Measurements from ENCODE around the gene PCDHB5. TPM values are rescaled to one million over a fixed set of nuclear protein-coding genes. Genes with fewer than 3 reads are reported as not detected.

PCDHB5 gene
- total RNA-seq, 1 donor from 2014 or later, result 0.51 TPM

Other genes with a start within 250 kb of the PCDHB5 start
- gene PCDHAC1, start 208.9 kb upstream of the PCDHB5 start, total RNA-seq, result 0.13 TPM in 1 of 2 replicates, not detected in the other
- 0.13 TPM in 2 replicates for gene PCDHAC2, start 168.7 kb upstream of the PCDHB5 start, total RNA-seq
- not detected in 2 replicates for gene PCDHB1, start 83.8 kb upstream of the PCDHB5 start, total RNA-seq
- gene PCDHB2, start 40.6 kb upstream of the PCDHB5 start, total RNA-seq, result 0.39 and 1.3 TPM in 2 replicates
- 0.26 and 1.1 TPM in 2 replicates for gene PCDHB3, start 34.7 kb upstream of the PCDHB5 start, total RNA-seq
- gene PCDHB4, start 13.4 kb upstream of the PCDHB5 start, total RNA-seq, result under 0.01 and 0.13 TPM in 2 replicates
- under 0.01 and 0.13 TPM in 2 replicates for gene PCDHB6, start 14.9 kb downstream of the PCDHB5 start, total RNA-seq
- gene PCDHB7, start 37.4 kb downstream of the PCDHB5 start, total RNA-seq, result 0.26 and 1.4 TPM in 2 replicates
- 0.38 and 0.51 TPM in 2 replicates for gene PCDHB8, start 42.6 kb downstream of the PCDHB5 start, total RNA-seq
- gene PCDHB16, start 47.2 kb downstream of the PCDHB5 start, total RNA-seq, result 0.13 and 0.76 TPM in 2 replicates
- gene PCDHB9, start 52.0 kb downstream of the PCDHB5 start, total RNA-seq, result 0.13 and 0.25 TPM in 2 replicates
- gene PCDHB10, start 57.1 kb downstream of the PCDHB5 start, total RNA-seq, result 0.39 and 1.0 TPM in 2 replicates
- 0.13 and 0.89 TPM in 2 replicates for gene PCDHB11, start 64.4 kb downstream of the PCDHB5 start, total RNA-seq
- gene PCDHB12, start 73.5 kb downstream of the PCDHB5 start, total RNA-seq, result 0.26 and 0.76 TPM in 2 replicates
- gene PCDHB13, start 78.7 kb downstream of the PCDHB5 start, total RNA-seq, result 0.51 and 1.9 TPM in 2 replicates
- gene PCDHB14, start 88.1 kb downstream of the PCDHB5 start, total RNA-seq, result 0.51 and 1.3 TPM in 2 replicates
- 0.26 and 0.76 TPM in 2 replicates for gene PCDHB15, start 110.2 kb downstream of the PCDHB5 start, total RNA-seq
- under 0.01 and 0.13 TPM in 2 replicates for gene SLC25A2, start 168.8 kb downstream of the PCDHB5 start, total RNA-seq
- 51.2 and 51.5 TPM in 2 replicates for gene TAF7, start 185.6 kb downstream of the PCDHB5 start, total RNA-seq
- 0.26 and 0.51 TPM in 2 replicates for gene PCDHGA1, start 195.3 kb downstream of the PCDHB5 start, total RNA-seq
- gene PCDHGA2, start 203.6 kb downstream of the PCDHB5 start, total RNA-seq, result 0.39 and 1.1 TPM in 2 replicates
- gene PCDHGA3, start 208.6 kb downstream of the PCDHB5 start, total RNA-seq, result 0.13 and 0.63 TPM in 2 replicates
- 0.39 and 1.1 TPM in 2 replicates for gene PCDHGB1, start 214.9 kb downstream of the PCDHB5 start, total RNA-seq
- gene PCDHGA4, start 219.8 kb downstream of the PCDHB5 start, total RNA-seq, result 0.90 and 2.1 TPM in 2 replicates
- gene PCDHGB2, start 224.8 kb downstream of the PCDHB5 start, total RNA-seq, result 0.64 and 1.9 TPM in 2 replicates
- gene PCDHGA5, start 229.0 kb downstream of the PCDHB5 start, total RNA-seq, result 0.26 and 0.63 TPM in 2 replicates
- 1.9 and 3.8 TPM in 2 replicates for gene PCDHGB3, start 235.0 kb downstream of the PCDHB5 start, total RNA-seq
- 1.2 and 2.4 TPM in 2 replicates for gene PCDHGA6, start 238.7 kb downstream of the PCDHB5 start, total RNA-seq
- 0.64 and 1.5 TPM in 2 replicates for gene PCDHGA7, start 247.5 kb downstream of the PCDHB5 start, total RNA-seq

Measured in dermis microvascular lymphatic vessel endothelial cell (primary cell).